H9 (cell line): ENCODE measurements around the gene DCP1A. TPM values are rescaled to one million over a fixed set of nuclear protein-coding genes. Genes with fewer than 3 reads are reported as not detected.

ENCODE experiments used
- DNase-seq: peaks from one replicate; pipeline ENCODE4 v3.0.0-alpha.2; 2017
- H2AFZ ChIP-seq: one replicate; pipeline ENCODE4 v1.6.1; 2013; ENCODE audit warnings: mild to moderate bottlenecking, low read length, control low read depth, moderate library complexity
- H2AK5ac ChIP-seq: 2 replicates; pipeline ENCODE4 v1.6.1; 2013; ENCODE audit warnings: low read length, control low read depth, mixed read lengths; ENCODE audit not compliant: insufficient read length
- H2BK120ac ChIP-seq: one replicate; pipeline ENCODE4 v1.6.1; 2013; ENCODE audit warnings: low read depth, mild to moderate bottlenecking, low read length, control low read depth, inconsistent platforms; ENCODE audit not compliant: poor library complexity, severe bottlenecking
- H2BK12ac ChIP-seq: 2 replicates; pipeline ENCODE4 v1.6.1; 2013; ENCODE audit warnings: low read length, control low read depth, mixed read lengths, low read depth; ENCODE audit not compliant: insufficient read length
- H2BK15ac ChIP-seq: 2 replicates; pipeline ENCODE4 v1.6.1; 2013; ENCODE audit warnings: low read depth, low read length, control low read depth
- H2BK20ac ChIP-seq: one replicate; pipeline ENCODE4 v1.6.1; 2013; ENCODE audit warnings: low read depth, mild to moderate bottlenecking, low read length, control low read depth, inconsistent platforms; ENCODE audit not compliant: poor library complexity, severe bottlenecking
- H2BK5ac ChIP-seq: 2 replicates; pipeline ENCODE4 v1.6.1; 2013; ENCODE audit warnings: low read length, control low read depth, mixed read lengths; ENCODE audit not compliant: insufficient read length
- H3K14ac ChIP-seq: 2 replicates; pipeline ENCODE4 v1.6.1; 2013; ENCODE audit warnings: low read length, control low read depth; ENCODE audit not compliant: insufficient read depth
- H3K18ac ChIP-seq: 2 replicates; pipeline ENCODE4 v1.6.1; 2013; ENCODE audit warnings: low read depth, mild to moderate bottlenecking, mixed read lengths, low read length, control low read depth; ENCODE audit not compliant: insufficient read length
- H3K23ac ChIP-seq: 2 replicates; pipeline ENCODE4 v1.6.1; 2013; ENCODE audit warnings: low read length, control low read depth, mixed read lengths, low read depth; ENCODE audit not compliant: insufficient read length
- H3K23me2 ChIP-seq: 2 replicates; pipeline ENCODE4 v1.6.1; 2013; ENCODE audit warnings: low read depth, mild to moderate bottlenecking, mixed read lengths, low read length, control low read depth; ENCODE audit not compliant: insufficient read length, poor library complexity, severe bottlenecking
- H3K27ac ChIP-seq: 2 replicates; pipeline ENCODE4 v1.5.1; 2013; ENCODE audit warnings: low read length, control low read depth, mixed read lengths, low read depth; ENCODE audit not compliant: insufficient read length
- H3K27me3 ChIP-seq: 2 replicates; pipeline ENCODE4 v1.6.1; 2013; ENCODE audit warnings: low read length, control low read depth, inconsistent platforms; ENCODE audit not compliant: insufficient read depth
- H3K4ac ChIP-seq: 2 replicates; pipeline ENCODE4 v1.6.1; 2013; ENCODE audit warnings: low read depth, mild to moderate bottlenecking, control low read depth, inconsistent platforms, low read length, moderate library complexity
- H3K4me1 ChIP-seq: 2 replicates; pipeline ENCODE4 v1.6.1; 2013; ENCODE audit warnings: low read length, control low read depth, inconsistent platforms; ENCODE audit not compliant: insufficient read depth
- H3K4me2 ChIP-seq: 2 replicates; pipeline ENCODE4 v1.6.1; 2013; ENCODE audit warnings: low read length, control low read depth, mixed read lengths; ENCODE audit not compliant: insufficient read length, insufficient read depth
- H3K56ac ChIP-seq: 2 replicates; pipeline ENCODE4 v1.6.1; 2013; ENCODE audit warnings: low read depth, mild to moderate bottlenecking, mixed read lengths, low read length, control low read depth; ENCODE audit not compliant: insufficient read length
- H3K79me1 ChIP-seq: 2 replicates; pipeline ENCODE4 v1.6.1; 2013; ENCODE audit warnings: low read depth, mild to moderate bottlenecking, moderate library complexity, low read length, control low read depth, inconsistent platforms; ENCODE audit not compliant: insufficient read depth, poor library complexity, severe bottlenecking
- H3K79me2 ChIP-seq: 2 replicates; pipeline ENCODE4 v1.6.1; 2013; ENCODE audit warnings: low read length, control low read depth, inconsistent platforms; ENCODE audit not compliant: insufficient read depth
- H3K9ac ChIP-seq: 2 replicates; pipeline ENCODE4 v1.6.1; 2013; ENCODE audit warnings: low read length, control low read depth, mixed read lengths; ENCODE audit not compliant: insufficient read length; ENCODE audit errors: extremely low read depth
- H3K9me3 ChIP-seq: one replicate; pipeline ENCODE4 v1.6.1; 2013; ENCODE audit warnings: low read depth, low read length, inconsistent platforms; ENCODE audit not compliant: control insufficient read depth
- H3T11ph ChIP-seq: one replicate; pipeline ENCODE4 v1.6.1; 2013; ENCODE audit warnings: mild to moderate bottlenecking, low read length, control low read depth, inconsistent platforms
- H4K20me1 ChIP-seq: one replicate; pipeline ENCODE4 v1.6.1; 2013; ENCODE audit not compliant: control insufficient read depth, insufficient read length, insufficient read depth
- H4K5ac ChIP-seq: 2 replicates; pipeline ENCODE4 v1.6.1; 2013; ENCODE audit warnings: low read depth, mild to moderate bottlenecking, mixed read lengths, low read length, control low read depth; ENCODE audit not compliant: insufficient read length
- H4K8ac ChIP-seq: replicated peaks from 2 replicates; pipeline ENCODE4 v1.6.1; 2013; ENCODE audit warnings: low read length, control low read depth, mixed read lengths, low read depth; ENCODE audit not compliant: insufficient read length
- H4K91ac ChIP-seq: 2 replicates; pipeline ENCODE4 v1.6.1; 2013; ENCODE audit warnings: low read depth, mild to moderate bottlenecking, moderate library complexity, mixed read lengths, low read length, control low read depth; ENCODE audit not compliant: insufficient read length
- H3K27ac Mint-ChIP-seq, 3 experiments: 2 replicates in 2 of 3; 3 replicates in 1 of 3; pipeline ENCODE4 v1.8.0; 2020 to 2021; ENCODE audit warnings: mixed read lengths in 3 of 3, mild to moderate bottlenecking in 1 of 3, moderate library complexity in 1 of 3
- H3K27me3 Mint-ChIP-seq: 2 replicates; pipeline ENCODE4 v1.8.0; 2021; ENCODE audit warnings: low read depth, mild to moderate bottlenecking, moderate library complexity, mixed read lengths
- H3K36me3 Mint-ChIP-seq, 3 experiments: 2 replicates in 2 of 3; 3 replicates in 1 of 3; pipeline ENCODE4 v1.8.0; 2020 to 2021; ENCODE audit warnings: low read depth in 3 of 3, mixed read lengths in 3 of 3; ENCODE audit not compliant: insufficient read depth in 1 of 3
- H3K4me1 Mint-ChIP-seq, 2 experiments: 2 replicates each; pipeline ENCODE4 v1.8.0; 2020; ENCODE audit warnings: mixed read lengths in 2 of 2
- H3K4me3 Mint-ChIP-seq, 2 experiments: 2 replicates in 1 of 2; 3 replicates in 1 of 2; pipeline ENCODE4 v1.8.0; 2020 to 2021; ENCODE audit warnings: mild to moderate bottlenecking in 2 of 2, mixed read lengths in 2 of 2, moderate library complexity in 1 of 2
- H3K9me3 Mint-ChIP-seq, 2 experiments: 2 replicates in 1 of 2; 3 replicates in 1 of 2; pipeline ENCODE4 v1.8.0; 2020; ENCODE audit warnings: mild to moderate bottlenecking in 2 of 2, mixed read lengths in 2 of 2, moderate library complexity in 1 of 2
- CTCF ChIP-seq: fragments of 200-600 bp; sonication (generic); conservative IDR thresholded peaks from 3 replicates; pipeline ENCODE4 v1.8.0; 2021; ENCODE audit warnings: antibody characterized with exemption, mild to moderate bottlenecking
- WGBS: extraction: QIAGEN DNeasy Blood & Tissue Kit; methylation state at CpG from one replicate; pipeline ENCODE4 v1.1.7; 2013; ENCODE audit warnings: missing lambda C conversion rate, low lambda C conversion rate, mixed read lengths; ENCODE audit not compliant: insufficient read length; ENCODE audit errors: extremely low coverage; 5-methylcytosine and 5-hydroxymethylcytosine counted together
- total RNA-seq: library from RNA; stranded (reverse); gene quantifications from 2 replicates; pipeline ENCODE4 v1.2.1, GENCODE V29; 2021

DCP1A gene
- total RNA-seq, 1 experiment from 2014 or later: 17.8 TPM

DNA sequence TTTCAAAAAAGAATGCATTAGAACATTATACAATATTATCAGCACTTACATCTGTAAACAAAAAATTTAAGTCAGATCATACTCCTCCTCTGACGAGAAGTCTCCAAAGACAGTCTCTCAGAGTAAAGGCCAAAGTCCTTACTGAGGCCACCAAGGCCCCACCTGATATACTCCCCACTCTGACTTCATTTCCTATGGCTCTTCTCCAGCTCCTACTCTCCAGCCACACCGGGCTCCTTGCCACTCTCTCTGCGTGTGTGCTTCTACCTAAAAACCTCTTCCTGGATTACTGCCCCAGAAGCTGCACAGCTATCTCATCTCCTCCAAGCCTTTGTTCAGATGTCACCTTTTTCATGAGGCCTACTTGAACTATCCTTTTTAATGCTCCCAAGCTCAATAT is 5.0 kb downstream of the DCP1A start:
- no CpG with 5 or more reads among the region's 3 CpGs for WGBS
- no peak overlapping the region for H3K14ac ChIP-seq
- peaks cover 3% of the 10 kb centered on the region; the same call in 1 of the 2 replicates for H3K79me2 ChIP-seq
- H3K23me2 ChIP-seq: no peaks in the 10 kb centered on the region
- no peaks in the 10 kb centered on the region for H3K9me3 ChIP-seq
- H2BK20ac ChIP-seq: no peak overlapping the region
- peaks cover 4% of the 10 kb centered on the region for H3K79me1 ChIP-seq
- H2BK5ac ChIP-seq: no peak overlapping the region
- H2AFZ ChIP-seq: no peak overlapping the region
- H4K91ac ChIP-seq: no peak overlapping the region
- H4K5ac ChIP-seq: no peak overlapping the region
- Mint-ChIP-seq H3K36me3 (peaks cover 22 to 57% (median 55%) of the 10 kb centered on the region in 3 experiments; a peak in 6 of 7 replicates), H3K4me3 (no peak overlapping the region), H3K27ac (no peak overlapping the region), H3K27me3 (no peaks in the 10 kb centered on the region), H3K4me1 (peaks cover 7 to 9% of the 10 kb centered on the region in 2 experiments), H3K9me3 (no peaks in the 10 kb centered on the region)
- no peak overlapping the region for H3T11ph ChIP-seq
- H2AK5ac ChIP-seq: no peak overlapping the region
- no peak overlapping the region for H2BK120ac ChIP-seq
- H3K9ac ChIP-seq: no peak overlapping the region
- H3K27me3 ChIP-seq: no peaks in the 10 kb centered on the region
- H4K8ac ChIP-seq: no peak overlapping the region
- H3K27ac ChIP-seq: no peak overlapping the region
- no peak overlapping the region for H3K4ac ChIP-seq
- no peak overlapping the region for H3K4me2 ChIP-seq
- H3K23ac ChIP-seq: no peak overlapping the region
- H3K4me1 ChIP-seq: no peaks in the 10 kb centered on the region
- DNase-seq: no peak
- H2BK15ac ChIP-seq: no peak overlapping the region
- no peak overlapping the region for H2BK12ac ChIP-seq
- no peak overlapping the region for H3K56ac ChIP-seq
- TF ChIP-seq CTCF: no peak
- H3K18ac ChIP-seq: no peak overlapping the region
- H4K20me1 ChIP-seq: no peaks in the 10 kb centered on the region
